PC-3 (cell line): ENCODE data around the gene CLEC16A.

Experiments
- CTCF ChIP-seq: fragments of 300-600 bp; sonication (generic); conservative IDR thresholded peaks from 2 replicates; pipeline ENCODE4 v1.5.1; 2017; ENCODE audit warnings: antibody characterized with exemption, low read depth, mild to moderate bottlenecking, low read length
- EZH2 ChIP-seq: fragments of 300-600 bp; sonication (generic); IDR thresholded peaks from one replicate; pipeline ENCODE4 v1.6.1; 2017; ENCODE audit warnings: antibody characterized with exemption, mild to moderate bottlenecking, low read length; ENCODE audit not compliant: unreplicated experiment
- EZH2phosphoT487 ChIP-seq: fragments of 300-600 bp; sonication (generic); IDR thresholded peaks from 2 replicates; pipeline ENCODE4 v1.6.1; 2018; ENCODE audit warnings: mild to moderate bottlenecking, antibody characterized with exemption, low read length, borderline replicate concordance

- no peak for TF ChIP-seq EZH2phosphoT487
- TF ChIP-seq CTCF: no peak
- no peak for TF ChIP-seq EZH2
Observed at GRCh38 chr16:11045441-11045840, 101.1 kb downstream of the CLEC16A start.
